ENCODE data around the gene HAUS8. TPM values are rescaled to one million over a fixed set of nuclear protein-coding genes. Genes with fewer than 3 reads are reported as not detected.

HAUS8 gene
- total and polyA plus RNA-seq, 9 of the 15 experiments (the other 6 are each of a cell fraction or from before 2014, with no cell fraction given) = 20.5 to 53.2 (median 36.0) TPM

DNA sequence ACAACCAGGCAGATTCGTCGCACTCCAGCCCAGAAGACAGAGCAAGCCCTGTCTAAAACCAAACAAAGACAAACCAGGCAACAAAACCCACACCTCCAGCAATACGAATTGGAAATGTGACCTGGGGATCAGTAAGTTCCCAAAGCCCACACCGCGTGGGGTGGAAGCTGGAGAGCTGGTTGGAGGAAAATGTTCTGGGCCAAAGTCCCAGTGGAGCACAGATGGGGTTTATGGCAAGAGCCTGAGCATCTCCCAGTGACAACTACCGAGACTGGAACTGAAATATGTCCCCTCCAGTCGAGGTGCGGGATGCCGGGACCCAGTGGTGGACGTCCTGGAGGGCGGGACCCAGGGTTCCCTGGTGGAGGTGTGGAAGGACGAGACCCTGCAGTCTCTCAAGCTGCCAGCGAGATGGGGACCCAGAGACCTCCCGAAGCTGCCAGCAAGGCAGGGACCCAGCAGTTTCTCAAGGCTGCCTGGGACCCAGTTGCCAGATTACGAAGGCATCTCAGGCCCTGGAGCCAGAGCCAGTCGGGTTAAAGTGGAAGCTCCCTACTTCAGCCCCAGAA, 26.3 kb downstream of the HAUS8 start:
- TF ChIP-seq CBX3 (IDR thresholded peaks at IDR 0.05; ENCODE audit: borderline replicate concordance in 1 of 2, low read length in 2 of 2) (no peak), SUPT5H (IDR thresholded peaks at IDR 0.05) (peak; percentile 37; the same call in 1 of the 2 replicates), POLR2AphosphoS5 (IDR thresholded peaks at IDR 0.05; ENCODE audit: control insufficient read depth, insufficient read depth, low read depth, low read length) (peak; percentile 24; the same call in 1 of the 2 replicates), HIVEP1 (CRISPR knock-in tag; IDR thresholded peaks at IDR 0.05) (no peak), POLR2G (IDR thresholded peaks at IDR 0.05; ENCODE audit: low read depth, low read length) (peak; percentile 48)
- TF ChIP-seq, protein P1, sequence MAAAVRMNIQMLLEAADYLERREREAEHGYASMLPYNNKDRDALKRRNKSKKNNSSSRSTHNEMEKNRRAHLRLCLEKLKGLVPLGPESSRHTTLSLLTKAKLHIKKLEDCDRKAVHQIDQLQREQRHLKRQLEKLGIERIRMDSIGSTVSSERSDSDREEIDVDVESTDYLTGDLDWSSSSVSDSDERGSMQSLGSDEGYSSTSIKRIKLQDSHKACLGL (CRISPR knock-in tag; IDR thresholded peaks at IDR 0.05; ENCODE audit: borderline replicate concordance, poor library complexity, severe bottlenecking) = no peak
- TF ChIP-seq, protein P2, sequence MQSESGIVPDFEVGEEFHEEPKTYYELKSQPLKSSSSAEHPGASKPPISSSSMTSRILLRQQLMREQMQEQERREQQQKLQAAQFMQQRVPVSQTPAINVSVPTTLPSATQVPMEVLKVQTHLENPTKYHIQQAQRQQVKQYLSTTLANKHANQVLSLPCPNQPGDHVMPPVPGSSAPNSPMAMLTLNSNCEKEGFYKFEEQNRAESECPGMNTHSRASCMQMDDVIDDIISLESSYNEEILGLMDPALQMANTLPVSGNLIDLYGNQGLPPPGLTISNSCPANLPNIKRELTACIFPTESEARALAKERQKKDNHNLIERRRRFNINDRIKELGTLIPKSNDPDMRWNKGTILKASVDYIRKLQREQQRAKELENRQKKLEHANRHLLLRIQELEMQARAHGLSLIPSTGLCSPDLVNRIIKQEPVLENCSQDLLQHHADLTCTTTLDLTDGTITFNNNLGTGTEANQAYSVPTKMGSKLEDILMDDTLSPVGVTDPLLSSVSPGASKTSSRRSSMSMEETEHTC (IDR thresholded peaks at IDR 0.05) = no peak
- TF ChIP-seq, protein P3, sequence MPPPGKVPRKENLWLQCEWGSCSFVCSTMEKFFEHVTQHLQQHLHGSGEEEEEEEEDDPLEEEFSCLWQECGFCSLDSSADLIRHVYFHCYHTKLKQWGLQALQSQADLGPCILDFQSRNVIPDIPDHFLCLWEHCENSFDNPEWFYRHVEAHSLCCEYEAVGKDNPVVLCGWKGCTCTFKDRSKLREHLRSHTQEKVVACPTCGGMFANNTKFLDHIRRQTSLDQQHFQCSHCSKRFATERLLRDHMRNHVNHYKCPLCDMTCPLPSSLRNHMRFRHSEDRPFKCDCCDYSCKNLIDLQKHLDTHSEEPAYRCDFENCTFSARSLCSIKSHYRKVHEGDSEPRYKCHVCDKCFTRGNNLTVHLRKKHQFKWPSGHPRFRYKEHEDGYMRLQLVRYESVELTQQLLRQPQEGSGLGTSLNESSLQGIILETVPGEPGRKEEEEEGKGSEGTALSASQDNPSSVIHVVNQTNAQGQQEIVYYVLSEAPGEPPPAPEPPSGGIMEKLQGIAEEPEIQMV (tag; conservative IDR thresholded peaks at IDR 0.05; ENCODE audit: low read depth) = no peak
- Histone ChIP-seq H3K4me2 (ENCODE audit: insufficient read depth, low read length) (no peak overlapping the region), H3K4me1 (replicated peaks in 1 of 2; ENCODE audit: control insufficient read depth in 2 of 2, insufficient read depth in 2 of 2, low read length in 2 of 2) (no peaks in the 10 kb centered on the region), H3K4me3 (no peak overlapping the region), H4K20me1 (replicated peaks; ENCODE audit: control insufficient read depth, insufficient read depth, low read length) (peaks cover 13% of the 10 kb centered on the region; the same call in 1 of the 2 replicates), H3K9me1 (ENCODE audit: control insufficient read depth, insufficient read depth, low read length) (peaks cover 4% of the 10 kb centered on the region), H3K9me3 (replicated peaks; ENCODE audit: control insufficient read depth, insufficient read depth, low read depth, low read length) (no peaks in the 10 kb centered on the region), H3K79me2 (ENCODE audit: control insufficient read depth, insufficient read depth, low read length) (no peaks in the 10 kb centered on the region), H2AFZ (ENCODE audit: low read depth, low read length) (no peak overlapping the region), H3K27ac (ENCODE audit: extremely low read depth, low read depth, low read length) (no peak overlapping the region), H3K9ac (ENCODE audit: insufficient read depth in 1 of 2, low read depth in 2 of 2, low read length in 2 of 2) (no peak overlapping the region), H3K27me3 (ENCODE audit: control insufficient read depth in 2 of 2, insufficient read depth in 2 of 2, low read length in 2 of 2) (no peaks in the 10 kb centered on the region), H3K36me3 (ENCODE audit: control insufficient read depth, insufficient read depth, low read length) (peaks cover 52% of the 10 kb centered on the region)
- intact Hi-C loops (cut with micrococcal nuclease) (loop anchor here (5.0 kb wide), 1 partner anchor 277 kb away; no protein-coding TSS in a partner anchor), in situ Hi-C loops (cut with MboI) (no loop called here)
- peak; percentile 18; the same call in 1 of the 3 replicates for ATAC-seq
- WGBS (ENCODE audit: insufficient coverage, low coverage, missing lambda C conversion rate) = 92% methylated on average over 15 of the region's 16 CpGs
- no TSS peak for BruUV-seq (replicated peaks)
- FAIRE-seq = no peak
- POLR2A ChIA-PET = interaction anchor here (1.1 kb wide), 1 partner anchor 8 kb away, joined by 4 read pairs; no protein-coding TSS in a partner anchor
- DNase-seq (ENCODE audit: extremely low read depth in 1 of 4, low spot score in 3 of 4) = no peak
- CTCF ChIA-PET (ENCODE audit: low intra/inter-chr PET ratio) = no interaction called here
